ENCODE data around the gene FBLN1. TPM values are rescaled to one million over a fixed set of nuclear protein-coding genes. Genes with fewer than 3 reads are reported as not detected.

FBLN1 gene
- polyA plus RNA-seq, 1 of the 3 experiments (the other 2 are of a cell fraction) = 147 TPM

- 75% methylated on average over 2 of the region's 2 CpGs for WGBS (ENCODE audit: low lambda C conversion rate)
- TF ChIP-seq USF1 (IDR thresholded peaks at IDR 0.05; ENCODE audit: borderline replicate concordance, low read depth) = no peak
- TF ChIP-seq TEAD4 (IDR thresholded peaks at IDR 0.05; ENCODE audit: borderline replicate concordance, insufficient read depth) = no peak
- TF ChIP-seq JUND (IDR thresholded peaks at IDR 0.05) = no peak
- TF ChIP-seq YY1 (IDR thresholded peaks at IDR 0.05; ENCODE audit: low read depth) = no peak
- TF ChIP-seq RFX5 (IDR thresholded peaks at IDR 0.05; ENCODE audit: low read length) = no peak
- TF ChIP-seq POLR2AphosphoS5 (IDR thresholded peaks at IDR 0.05; ENCODE audit: low read depth, low read length) = no peak
- TF ChIP-seq TCF12 (IDR thresholded peaks at IDR 0.05) = no peak
- no peak for TF ChIP-seq MEF2A (IDR thresholded peaks at IDR 0.05; ENCODE audit: borderline replicate concordance, low read depth)
- no peak for TF ChIP-seq CTCF (IDR thresholded peaks at IDR 0.05)
- no peak for TF ChIP-seq CHD2 (IDR thresholded peaks at IDR 0.05; ENCODE audit: low read length, partially characterized antibody)
- TF ChIP-seq FOXM1 (IDR thresholded peaks at IDR 0.05; ENCODE audit: low read depth) = no peak
- Histone ChIP-seq H3K4me1 (ENCODE audit: control insufficient read depth in 1 of 2, insufficient read depth in 2 of 2, low read depth in 1 of 2, low read length in 1 of 2) (no peaks in the 10 kb centered on the region), H2AFZ (ENCODE audit: low read depth) (no peak overlapping the region), H3K9me3 (no peaks in the 10 kb centered on the region; the same call in 1 of the 2 replicates), H4K20me1 (ENCODE audit: insufficient read depth) (no peaks in the 10 kb centered on the region), H3K4me3 (ENCODE audit: low read depth in 2 of 2, low read length in 1 of 2) (no peak overlapping the region), H3K27ac (ENCODE audit: low read depth in 2 of 2, low read length in 1 of 2) (no peak overlapping the region), H3K27me3 (ENCODE audit: insufficient read depth) (no peaks in the 10 kb centered on the region), H3K36me3 (replicated peaks in 1 of 2; ENCODE audit: control insufficient read depth in 1 of 2, insufficient read depth in 2 of 2, low read length in 1 of 2) (no peaks in the 10 kb centered on the region), H3K4me2 (no peak overlapping the region), H3K79me2 (ENCODE audit: insufficient read depth) (no peaks in the 10 kb centered on the region), H3K9ac (no peak overlapping the region), H3K9me2 (no peaks in the 10 kb centered on the region), H3F3A (replicated peaks; ENCODE audit: insufficient read depth) (no peaks in the 10 kb centered on the region)
- ChIA-PET POLR2A (no interaction called here), CTCF (interaction anchor here (1.2 to 1.3 kb wide), 2 partner anchors 12 to 21 kb away, joined by 3 to 4 read pairs; partner anchors contain the start of gene FBLN1)
- no peak for DNase-seq
Measured at GRCh38 chr22:45482169-45482568, 20.5 kb upstream of the FBLN1 start.

- Histone ChIP-seq H3K27me3 (ENCODE audit: insufficient read depth) (no peaks in the 10 kb centered on the region), H3K4me1 (ENCODE audit: control insufficient read depth in 1 of 2, insufficient read depth in 2 of 2, low read depth in 1 of 2, low read length in 1 of 2) (no peaks in the 10 kb centered on the region), H3K9me2 (no peaks in the 10 kb centered on the region), H3K9me3 (no peaks in the 10 kb centered on the region; the same call in 1 of the 2 replicates), H3K79me2 (ENCODE audit: insufficient read depth) (no peaks in the 10 kb centered on the region), H3K9ac (no peak overlapping the region), H3K36me3 (replicated peaks in 1 of 2; ENCODE audit: control insufficient read depth in 1 of 2, insufficient read depth in 2 of 2, low read length in 1 of 2) (no peaks in the 10 kb centered on the region), H3K4me2 (no peak overlapping the region), H3K27ac (ENCODE audit: low read depth in 2 of 2, low read length in 1 of 2) (no peak overlapping the region), H2AFZ (ENCODE audit: low read depth) (no peak overlapping the region), H4K20me1 (ENCODE audit: insufficient read depth) (no peaks in the 10 kb centered on the region), H3K4me3 (ENCODE audit: low read depth in 2 of 2, low read length in 1 of 2) (no peak overlapping the region), H3F3A (replicated peaks; ENCODE audit: insufficient read depth) (no peaks in the 10 kb centered on the region)
- DNase-seq = no peak
- 84% methylated on average over 2 of the region's 2 CpGs for WGBS (ENCODE audit: low lambda C conversion rate)
- ChIA-PET POLR2A (interaction anchor here (0.7 kb wide), 1 partner anchor 10 kb away, joined by 5 read pairs; no protein-coding TSS in a partner anchor), CTCF (interaction anchor here (1.3 kb wide), 1 partner anchor 13 kb away, joined by 4 read pairs; no protein-coding TSS in a partner anchor)
- TF ChIP-seq POLR2AphosphoS5 (IDR thresholded peaks at IDR 0.05; ENCODE audit: low read depth, low read length) (no peak), IRF3 (IDR thresholded peaks at IDR 0.05; ENCODE audit: low read depth, low read length) (no peak), REST (IDR thresholded peaks at IDR 0.05; ENCODE audit: low read depth, low read length) (no peak), NRF1 (IDR thresholded peaks at IDR 0.05; ENCODE audit: low read depth, low read length) (no peak), YY1 (IDR thresholded peaks at IDR 0.05; ENCODE audit: low read depth) (no peak), EP300 (IDR thresholded peaks at IDR 0.05; ENCODE audit: borderline replicate concordance in 1 of 2, low read depth in 1 of 2, low read length in 1 of 2) (no peak), ZBTB33 (IDR thresholded peaks at IDR 0.05; ENCODE audit: borderline replicate concordance, low read depth) (no peak), MEF2A (IDR thresholded peaks at IDR 0.05; ENCODE audit: borderline replicate concordance, low read depth) (no peak), RFX5 (IDR thresholded peaks at IDR 0.05; ENCODE audit: low read length) (no peak), PBX3 (IDR thresholded peaks at IDR 0.05) (no peak)
Measured at GRCh38 chr22:45483319-45483718, 19.4 kb upstream of the FBLN1 start.
